Bronchial epithelial cell (primary cell): Measurements from ENCODE around the gene GRM5. TPM values are rescaled to one million over a fixed set of nuclear protein-coding genes. Genes with fewer than 3 reads are reported as not detected.

Experiments
- DNase-seq: peaks from one replicate; pipeline ENCODE4 v3.0.0-alpha.2; 2010; ENCODE audit warnings: low read depth
- FAIRE-seq: peaks from 2 replicates; lab custom pipeline; 2011; peaks lifted over from hg19 to GRCh38; lab: Jason Lieb, UNC
- H3K27me3 ChIP-seq: 2 replicates; pipeline ENCODE4 v1.5.1; 2011; ENCODE audit warnings: low read length; ENCODE audit not compliant: control insufficient read depth, insufficient read depth
- H3K36me3 ChIP-seq: 2 replicates; pipeline ENCODE4 v1.5.1; 2011; ENCODE audit warnings: low read length; ENCODE audit not compliant: control insufficient read depth, insufficient read depth
- H3K4me3 ChIP-seq: 2 replicates; pipeline ENCODE4 v1.5.1; 2011; ENCODE audit warnings: mild to moderate bottlenecking, low read depth, low read length, control low read depth
- total RNA-seq: library from RNA; depleted of rRNA; stranded (reverse); fragments of >200 nt; gene quantifications from 2 replicates; pipeline ENCODE4 v1.2.1, GENCODE V29; 2014
- TF ChIP-seq, protein P1 (sequence below): IDR thresholded peaks from 2 replicates; pipeline ENCODE4 v1.5.1; 2011; ENCODE audit warnings: mild to moderate bottlenecking, moderate library complexity, low read length, control low read depth, inconsistent platforms; ENCODE audit not compliant: insufficient read depth, severe bottlenecking

GRM5 gene
- total RNA-seq, 1 donor from 2014 or later: not detected

GRCh38 chr11:88813233-88813915 is 252.4 kb downstream of the GRM5 start:
- no peak for FAIRE-seq
- DNase-seq: no peak
- Histone ChIP-seq H3K36me3 (no peaks in the 10 kb centered on the region), H3K27me3 (no peaks in the 10 kb centered on the region), H3K4me3 (no peak overlapping the region)
- TF ChIP-seq, protein P1, sequence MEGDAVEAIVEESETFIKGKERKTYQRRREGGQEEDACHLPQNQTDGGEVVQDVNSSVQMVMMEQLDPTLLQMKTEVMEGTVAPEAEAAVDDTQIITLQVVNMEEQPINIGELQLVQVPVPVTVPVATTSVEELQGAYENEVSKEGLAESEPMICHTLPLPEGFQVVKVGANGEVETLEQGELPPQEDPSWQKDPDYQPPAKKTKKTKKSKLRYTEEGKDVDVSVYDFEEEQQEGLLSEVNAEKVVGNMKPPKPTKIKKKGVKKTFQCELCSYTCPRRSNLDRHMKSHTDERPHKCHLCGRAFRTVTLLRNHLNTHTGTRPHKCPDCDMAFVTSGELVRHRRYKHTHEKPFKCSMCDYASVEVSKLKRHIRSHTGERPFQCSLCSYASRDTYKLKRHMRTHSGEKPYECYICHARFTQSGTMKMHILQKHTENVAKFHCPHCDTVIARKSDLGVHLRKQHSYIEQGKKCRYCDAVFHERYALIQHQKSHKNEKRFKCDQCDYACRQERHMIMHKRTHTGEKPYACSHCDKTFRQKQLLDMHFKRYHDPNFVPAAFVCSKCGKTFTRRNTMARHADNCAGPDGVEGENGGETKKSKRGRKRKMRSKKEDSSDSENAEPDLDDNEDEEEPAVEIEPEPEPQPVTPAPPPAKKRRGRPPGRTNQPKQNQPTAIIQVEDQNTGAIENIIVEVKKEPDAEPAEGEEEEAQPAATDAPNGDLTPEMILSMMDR: no peak

- TF ChIP-seq, protein P1: no peak
- Histone ChIP-seq H3K36me3 (no peaks in the 10 kb centered on the region), H3K4me3 (no peak overlapping the region), H3K27me3 (no peaks in the 10 kb centered on the region)
- FAIRE-seq (no peak), DNase-seq (no peak)
Observed at GRCh38 chr11:88810420-88811097, 255.2 kb downstream of the GRM5 start.

DNA sequence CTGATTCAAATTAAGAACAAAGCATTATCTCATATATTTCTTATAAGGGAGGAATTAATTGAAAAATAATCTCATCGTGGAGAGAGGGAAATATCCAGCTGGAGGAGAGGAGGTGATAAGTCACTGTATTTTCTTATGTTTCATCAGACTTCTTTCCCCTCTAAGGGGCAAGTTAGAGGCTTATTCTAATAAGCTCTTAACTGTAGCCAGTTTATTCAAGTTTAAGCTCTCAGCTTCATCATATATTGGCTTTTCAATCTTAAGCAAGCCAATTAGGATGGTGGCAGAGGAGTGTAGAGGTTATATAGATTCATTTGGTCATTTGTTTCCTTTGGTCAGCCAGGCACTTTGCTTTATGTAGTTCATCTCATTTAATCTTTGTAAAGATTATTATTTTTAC is 256.7 kb downstream of the GRM5 start:
- DNase-seq (no peak), FAIRE-seq (no peak)
- TF ChIP-seq, protein P1: no peak
- no peak overlapping the region for H3K4me3 ChIP-seq
- no peaks in the 10 kb centered on the region for H3K27me3 ChIP-seq
- H3K36me3 ChIP-seq: no peaks in the 10 kb centered on the region

DNA sequence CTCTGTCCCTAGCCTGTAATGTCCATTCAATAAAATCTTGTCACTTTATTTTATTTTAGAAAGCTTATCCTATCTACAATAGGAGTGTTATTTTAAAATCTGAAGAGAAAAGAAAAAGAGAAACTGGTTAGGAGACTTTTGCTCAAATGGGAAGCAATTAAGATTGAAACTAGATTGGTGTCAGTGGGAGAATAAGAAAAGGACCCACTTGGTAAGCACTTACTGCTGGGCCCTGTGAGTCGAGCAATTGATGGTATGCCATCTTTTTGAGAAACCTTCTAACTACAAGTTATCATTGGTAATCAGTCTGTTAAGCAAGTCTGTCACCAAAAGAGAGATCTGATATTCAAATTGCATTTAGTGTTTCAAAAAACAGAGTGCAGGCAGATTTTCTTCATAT is 258.4 kb downstream of the GRM5 start:
- FAIRE-seq: no peak

GRCh38 chr11:88806410-88806809 is 259.4 kb downstream of the GRM5 start:
- TF ChIP-seq, protein P1: no peak
- no peaks in the 10 kb centered on the region for H3K36me3 ChIP-seq
- DNase-seq (no peak), FAIRE-seq (no peak)
- H3K4me3 ChIP-seq: no peak overlapping the region
- no peaks in the 10 kb centered on the region for H3K27me3 ChIP-seq

More for the DNA sequence above, 258.4 kb downstream of the GRM5 start:
- DNase-seq: no peak
- Histone ChIP-seq H3K27me3 (no peaks in the 10 kb centered on the region), H3K36me3 (no peaks in the 10 kb centered on the region), H3K4me3 (no peak overlapping the region)
- TF ChIP-seq, protein P1: no peak
